Stimulated activated naive CD8-positive, alpha-beta T cell treated with anti-CD3 and anti-CD28 coated beads, Interleukin-15, Interleukin-2, amounts not matched to agents 100 ng/mL and 50 ng/mL, for 24 hours (primary cell): ENCODE data around the gene VAV3.
"Not testable (repeated sequence)": the region's sequence is repeated elsewhere in the genome, so short reads cannot be mapped to it uniquely, and the experiment has no call there.

Source experiments
- H3K27ac Mint-ChIP-seq: one replicate; pipeline ENCODE4 v1.8.0; 2021; ENCODE audit warnings: mild to moderate bottlenecking, mixed read lengths
- H3K27me3 Mint-ChIP-seq: one replicate; pipeline ENCODE4 v1.8.0; 2021; ENCODE audit warnings: mixed read lengths
- H3K36me3 Mint-ChIP-seq: one replicate; pipeline ENCODE4 v1.8.0; 2021; ENCODE audit warnings: low read depth, mixed read lengths
- H3K4me1 Mint-ChIP-seq: one replicate; pipeline ENCODE4 v1.8.0; 2021; ENCODE audit warnings: low read depth, mixed read lengths
- H3K4me3 Mint-ChIP-seq: one replicate; pipeline ENCODE4 v1.8.0; 2021; ENCODE audit warnings: mild to moderate bottlenecking, mixed read lengths
- H3K9me3 Mint-ChIP-seq: one replicate; pipeline ENCODE4 v1.8.0; 2021; ENCODE audit warnings: mixed read lengths

VAV3 gene

GRCh38 chr1:107965110-107965991 is at the start of gene VAV3:
Gene VAV3, minus strand, starts transcription at chr1:107965180. Its CDS starts 311 bp downstream, at chr1:107964869.
- Mint-ChIP-seq H3K27me3 (no peaks in the 10 kb centered on the region), H3K36me3 (no peaks in the 10 kb centered on the region), H3K4me3 (peak within 1 kb of the TSS; percentile 94), H3K27ac (peak within 1 kb of the TSS; percentile 96), H3K4me1 (peaks cover 46% of the 10 kb centered on the region), H3K9me3 (no peaks in the 10 kb centered on the region)

GRCh38 chr1:108012553-108012952 is 47.6 kb upstream of the VAV3 start:
- Mint-ChIP-seq H3K36me3 (no peaks in the 10 kb centered on the region), H3K4me1 (peaks cover 46% of the 10 kb centered on the region), H3K9me3 (no peaks in the 10 kb centered on the region), H3K27ac (no peak overlapping the region), H3K4me3 (no peak overlapping the region), H3K27me3 (no peaks in the 10 kb centered on the region)

- no peak overlapping the region for H3K27ac Mint-ChIP-seq
- no peaks in the 10 kb centered on the region for H3K36me3 Mint-ChIP-seq
Observed at GRCh38 chr1:108011295-108011694, 46.3 kb upstream of the VAV3 start.

GRCh38 chr1:108010581-108010980 is 45.6 kb upstream of the VAV3 start:
- Mint-ChIP-seq H3K4me3 (no peak overlapping the region), H3K27me3 (no peaks in the 10 kb centered on the region), H3K9me3 (no peaks in the 10 kb centered on the region), H3K4me1 (peaks cover 30% of the 10 kb centered on the region), H3K36me3 (no peaks in the 10 kb centered on the region), H3K27ac (no peak overlapping the region)

More at GRCh38 chr1:108011295-108011694, 46.3 kb upstream of the VAV3 start:
- H3K27me3 Mint-ChIP-seq = no peaks in the 10 kb centered on the region
- no peak overlapping the region for H3K4me3 Mint-ChIP-seq
- no peaks in the 10 kb centered on the region for H3K9me3 Mint-ChIP-seq
- H3K4me1 Mint-ChIP-seq = peaks cover 36% of the 10 kb centered on the region

GRCh38 chr1:108009603-108010195 is 44.7 kb upstream of the VAV3 start:
- Mint-ChIP-seq H3K36me3 (no peaks in the 10 kb centered on the region), H3K4me3 (no peak overlapping the region), H3K27ac (no peak overlapping the region), H3K9me3 (no peaks in the 10 kb centered on the region), H3K27me3 (no peaks in the 10 kb centered on the region), H3K4me1 (peaks cover 30% of the 10 kb centered on the region)

- H3K9me3 Mint-ChIP-seq = no peaks in the 10 kb centered on the region
- H3K27me3 Mint-ChIP-seq = no peaks in the 10 kb centered on the region
- H3K4me1 Mint-ChIP-seq = peaks cover 30% of the 10 kb centered on the region
- H3K4me3 Mint-ChIP-seq = no peak overlapping the region
- H3K36me3 Mint-ChIP-seq = no peaks in the 10 kb centered on the region
- no peak overlapping the region for H3K27ac Mint-ChIP-seq
Observed at GRCh38 chr1:108007531-108007930, 42.6 kb upstream of the VAV3 start.

GRCh38 chr1:108007070-108007469 is 42.1 kb upstream of the VAV3 start:
- Mint-ChIP-seq H3K27ac (no peak overlapping the region), H3K4me1 (peaks cover 30% of the 10 kb centered on the region)

GRCh38 chr1:108004919-108005318 is 39.9 kb upstream of the VAV3 start:
- not testable (repeated sequence) for H3K9me3 Mint-ChIP-seq, H3K4me3 Mint-ChIP-seq, H3K27ac Mint-ChIP-seq, H3K27me3 Mint-ChIP-seq, H3K36me3 Mint-ChIP-seq
- H3K4me1 Mint-ChIP-seq = peaks cover 22% of the 10 kb centered on the region

More at GRCh38 chr1:108007070-108007469, 42.1 kb upstream of the VAV3 start:
- H3K9me3 Mint-ChIP-seq = no peaks in the 10 kb centered on the region
- H3K27me3 Mint-ChIP-seq = no peaks in the 10 kb centered on the region
- H3K4me3 Mint-ChIP-seq = no peak overlapping the region
- H3K36me3 Mint-ChIP-seq = no peaks in the 10 kb centered on the region

- H3K4me1 Mint-ChIP-seq = no peaks in the 10 kb centered on the region
- H3K27ac Mint-ChIP-seq = no peak overlapping the region
- H3K4me3 Mint-ChIP-seq = no peak overlapping the region
- no peaks in the 10 kb centered on the region for H3K36me3 Mint-ChIP-seq
- no peaks in the 10 kb centered on the region for H3K27me3 Mint-ChIP-seq
- H3K9me3 Mint-ChIP-seq = no peaks in the 10 kb centered on the region
Observed at GRCh38 chr1:108000620-108001111, 35.7 kb upstream of the VAV3 start.

- H3K27me3 Mint-ChIP-seq = no peaks in the 10 kb centered on the region
- no peaks in the 10 kb centered on the region for H3K4me1 Mint-ChIP-seq
- no peaks in the 10 kb centered on the region for H3K36me3 Mint-ChIP-seq
- no peaks in the 10 kb centered on the region for H3K9me3 Mint-ChIP-seq
- no peak overlapping the region for H3K4me3 Mint-ChIP-seq
- no peak overlapping the region for H3K27ac Mint-ChIP-seq
Observed at GRCh38 chr1:108000184-108000583, 35.2 kb upstream of the VAV3 start.

- H3K36me3 Mint-ChIP-seq = no peaks in the 10 kb centered on the region
- no peak overlapping the region for H3K27ac Mint-ChIP-seq
- H3K4me3 Mint-ChIP-seq = no peak overlapping the region
- no peaks in the 10 kb centered on the region for H3K9me3 Mint-ChIP-seq
- H3K4me1 Mint-ChIP-seq = no peaks in the 10 kb centered on the region
- no peaks in the 10 kb centered on the region for H3K27me3 Mint-ChIP-seq
Observed at GRCh38 chr1:107997866-107998265, 32.9 kb upstream of the VAV3 start.

- Mint-ChIP-seq H3K4me3 (no peak overlapping the region), H3K9me3 (peaks cover 3% of the 10 kb centered on the region), H3K4me1 (no peaks in the 10 kb centered on the region), H3K36me3 (no peaks in the 10 kb centered on the region), H3K27ac (no peak overlapping the region), H3K27me3 (no peaks in the 10 kb centered on the region)
Observed at GRCh38 chr1:107993920-107994319, 28.9 kb upstream of the VAV3 start.

GRCh38 chr1:107992347-107992746 is 27.4 kb upstream of the VAV3 start:
- Mint-ChIP-seq H3K4me3 (no peak overlapping the region), H3K36me3 (no peaks in the 10 kb centered on the region), H3K9me3 (peaks cover 3% of the 10 kb centered on the region), H3K4me1 (no peaks in the 10 kb centered on the region), H3K27ac (no peak overlapping the region), H3K27me3 (no peaks in the 10 kb centered on the region)

GRCh38 chr1:107991371-107992066 is 26.5 kb upstream of the VAV3 start:
- Mint-ChIP-seq H3K27me3 (no peaks in the 10 kb centered on the region), H3K36me3 (no peaks in the 10 kb centered on the region), H3K9me3 (peaks cover 3% of the 10 kb centered on the region), H3K27ac (no peak overlapping the region), H3K4me1 (no peaks in the 10 kb centered on the region), H3K4me3 (no peak overlapping the region)

GRCh38 chr1:107990606-107991005 is 25.6 kb upstream of the VAV3 start:
- H3K27me3 Mint-ChIP-seq = no peaks in the 10 kb centered on the region
- no peaks in the 10 kb centered on the region for H3K4me1 Mint-ChIP-seq
- H3K4me3 Mint-ChIP-seq = no peak overlapping the region
- H3K27ac Mint-ChIP-seq = no peak overlapping the region
- no peaks in the 10 kb centered on the region for H3K36me3 Mint-ChIP-seq
- H3K9me3 Mint-ChIP-seq = peaks cover 3% of the 10 kb centered on the region
